A549 (cell line): ENCODE data around the gene CHCT1.

Source experiments
- CTCF ChIP-seq: fragments of >200 bp; sonication (Bioruptor Twin); formaldehyde crosslinking; IDR thresholded peaks from 3 replicates; pipeline ENCODE4 v1.5.1; 2016
- EP300 ChIP-seq, 2 experiments: fragments of >200 bp; sonication (Bioruptor Twin); formaldehyde crosslinking; IDR thresholded peaks; 2 replicates in 1 of 2; 3 replicates in 1 of 2; pipeline ENCODE4 v1.6.1; 2016 to 2017
- HDAC2 ChIP-seq: fragments of 200-600 bp; sonication (generic); IDR thresholded peaks from 2 replicates; pipeline ENCODE4 v1.6.1; 2016
- JUN ChIP-seq, 2 experiments: fragments of >200 bp; sonication (Bioruptor Twin); formaldehyde crosslinking; IDR thresholded peaks; 2 replicates in 1 of 2; 3 replicates in 1 of 2; pipeline ENCODE4 v1.6.1; 2016 to 2017
- MAX ChIP-seq: IDR thresholded peaks from 2 replicates; pipeline ENCODE4 v1.6.1; 2012
- NFE2L2 ChIP-seq: fragments of 150-350 bp; conservative IDR thresholded peaks from 2 replicates; pipeline ENCODE4 v1.6.1; 2014; ENCODE audit warnings: low read length
- POLR2A ChIP-seq: IDR thresholded peaks from 2 replicates; pipeline ENCODE4 v1.6.1; 2012; ENCODE audit warnings: mild to moderate bottlenecking, low read length
- RAD21 ChIP-seq, 2 experiments: fragments of >200 bp in 1 of 2; sonication (Bioruptor Twin) in 1 of 2; formaldehyde crosslinking in 1 of 2; IDR thresholded peaks in 1 of 2; conservative IDR thresholded peaks in 1 of 2; 2 replicates in 1 of 2; 3 replicates in 1 of 2; pipeline ENCODE4 v1.6.1; 2012 to 2018; ENCODE audit warnings: inconsistent platforms in 1 of 2
- REST ChIP-seq: fragments of 200-600 bp; sonication (generic); IDR thresholded peaks from 2 replicates; pipeline ENCODE4 v1.6.1; 2016; ENCODE audit warnings: antibody characterized with exemption, mild to moderate bottlenecking, moderate library complexity

GRCh38 chr17:60398227-60398959, 23.9 kb upstream of the CHCT1 start:
- TF ChIP-seq CTCF (no peak), NFE2L2 (no peak), JUN (IDR thresholded peaks at IDR 0.05) (no peak), HDAC2 (no peak), POLR2A (no peak), RAD21 (conservative IDR thresholded peaks at IDR 0.05 in 1 of 2, IDR thresholded peaks at IDR 0.05 in 1 of 2) (no peak), MAX (no peak), REST (no peak), EP300 (IDR thresholded peaks at IDR 0.05) (no peak)
